Renal cortex interstitium (tissue), 11 donors: ENCODE data around the gene GJC1. TPM values are rescaled to one million over a fixed set of nuclear protein-coding genes. Genes with fewer than 3 reads are reported as not detected.
A peak's percentile ranks its signal among the peaks of the same experiment; 100 is the strongest.
"Not testable (repeated sequence)": the region's sequence is repeated elsewhere in the genome, so short reads cannot be mapped to it uniquely, and the experiment has no call there.

Experiments
- DNase-seq, 11 donors: peaks; one replicate each; pipeline ENCODE4 v3.0.0-alpha.2; 2013; ENCODE audit warnings: low read depth in 9 of 11, low spot score in 4 of 11; ENCODE audit errors: extremely low read depth in 1 of 11
- polyA plus RNA-seq, 3 donors: library from polyadenylated mRNA; unstranded; fragments of 120-200 nt; gene quantifications; one replicate each; pipeline ENCODE4 v1.2.1, GENCODE V29; 2013; ENCODE audit not compliant: insufficient read length in 3 of 3

GJC1 gene
- polyA plus RNA-seq, 3 donors: 21.0 to 29.1 (median 28.4) TPM

GRCh38 chr17:44850025-44850424, 19.9 kb upstream of the GJC1 start:
- no peak for DNase-seq

- no peak for DNase-seq
Observed at GRCh38 chr17:44848961-44849489, 18.9 kb upstream of the GJC1 start.

GRCh38 chr17:44848257-44848795, 18.2 kb upstream of the GJC1 start:
- DNase-seq: no peak

GRCh38 chr17:44847586-44847985, 17.5 kb upstream of the GJC1 start, which contains the start of gene HIGD1B:
Gene HIGD1B, plus strand, starts transcription at chr17:44847883. Its CDS starts 270 bp downstream, at chr17:44848153.
- no peak for DNase-seq

- no peak for DNase-seq
Observed at GRCh38 chr17:44846206-44846605, 16.1 kb upstream of the GJC1 start.

- no peak for DNase-seq
Observed at GRCh38 chr17:44844390-44844830, 14.3 kb upstream of the GJC1 start.

GRCh38 chr17:44842748-44843147, 12.7 kb upstream of the GJC1 start:
- DNase-seq: no peak

GRCh38 chr17:44840936-44841335, 10.8 kb upstream of the GJC1 start:
- DNase-seq: no peak

- DNase-seq: no peak
Observed at GRCh38 chr17:44840274-44840673, 10.2 kb upstream of the GJC1 start.

- DNase-seq: no peak
Observed at GRCh38 chr17:44837196-44837595, 7.1 kb upstream of the GJC1 start.

- peak in 3 of 11 donors; percentile 26 to 41 (median 33) for DNase-seq
Observed at GRCh38 chr17:44832805-44833204, 2.7 kb upstream of the GJC1 start.

- no peak for DNase-seq
Observed at GRCh38 chr17:44831371-44831770, 1.3 kb upstream of the GJC1 start.

GRCh38 chr17:44830359-44831288, 537 bp upstream of the GJC1 start:
- peak in 2 of 11 donors; percentile 17 to 28 for DNase-seq

- DNase-seq: peak in 3 of 11 donors; percentile 20 to 44 (median 35)
Observed at GRCh38 chr17:44828919-44829522, 1.1 kb downstream of the GJC1 start.

- no peak for DNase-seq
Observed at GRCh38 chr17:44827863-44828262, 2.2 kb downstream of the GJC1 start.

GRCh38 chr17:44826123-44826790, 3.8 kb downstream of the GJC1 start:
- no peak for DNase-seq

GRCh38 chr17:44825236-44825635, 4.9 kb downstream of the GJC1 start:
- not testable (repeated sequence) for DNase-seq

GRCh38 chr17:44820631-44821212, 9.4 kb downstream of the GJC1 start:
- peak in 1 of 11 donors; percentile 22 for DNase-seq

- not testable (repeated sequence) for DNase-seq
Observed at GRCh38 chr17:44818508-44818907, 11.6 kb downstream of the GJC1 start.
